Measurements from ENCODE around the gene SRP9.
"Not testable (repeated sequence)": the region's sequence is repeated elsewhere in the genome, so short reads cannot be mapped to it uniquely, and the experiment has no call there.

DNA sequence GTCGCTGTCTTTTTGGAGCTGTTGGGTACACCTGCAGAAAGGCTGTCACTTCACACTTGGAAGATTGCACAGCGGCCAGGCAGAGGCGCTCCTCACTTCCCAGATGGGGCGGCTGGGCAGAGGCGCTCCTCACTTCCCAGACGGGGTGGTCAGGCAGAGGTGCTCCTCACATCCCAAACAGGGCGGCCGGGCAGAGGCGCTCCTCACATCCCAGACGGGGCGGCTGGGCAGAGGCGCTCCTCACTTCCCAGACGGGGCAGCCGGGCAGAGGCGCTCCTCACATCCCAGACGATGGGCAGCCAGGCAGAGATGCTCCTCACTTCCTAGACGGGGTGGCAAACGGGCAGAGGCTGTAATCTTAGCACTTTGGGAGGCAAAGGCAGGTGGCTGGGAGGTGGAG is 18.5 kb downstream of the SRP9 start:
- not testable (repeated sequence) for TF ChIP-seq CTCF, EP300, POLR2AphosphoS5 (IDR thresholded peaks at IDR 0.05)

Measured in upper lobe of left lung (tissue), 4 donors.